ENCODE measurements around the gene TMEM150A.
"Not testable (repeated sequence)": the region's sequence is repeated elsewhere in the genome, so short reads cannot be mapped to it uniquely, and the experiment has no call there.

Gene TMEM150A

GRCh38 chr2:85602476-85603234, at the start of gene TMEM150A:
Gene TMEM150A, minus strand, starts transcription at chr2:85602698. Its CDS starts 750 bp downstream, at chr2:85601948.
- DNase-seq = peak; percentile 56

GRCh38 chr2:85652056-85652455, 49.6 kb upstream of the TMEM150A start:
- no peak for DNase-seq

GRCh38 chr2:85651097-85651496, 48.6 kb upstream of the TMEM150A start:
- DNase-seq = no peak

- no peak for DNase-seq
These were observed 48.0 kb upstream of the TMEM150A start for GRCh38 chr2:85650456-85650855.

- DNase-seq = no peak
These were observed 47.0 kb upstream of the TMEM150A start for GRCh38 chr2:85649201-85650190.

- DNase-seq = no peak
These were observed 46.1 kb upstream of the TMEM150A start for GRCh38 chr2:85648619-85649018.

- DNase-seq = no peak
These were observed 45.5 kb upstream of the TMEM150A start for GRCh38 chr2:85647823-85648526.

GRCh38 chr2:85646166-85646565, 43.7 kb upstream of the TMEM150A start:
- DNase-seq = no peak

GRCh38 chr2:85644909-85645308, 42.4 kb upstream of the TMEM150A start:
- no peak for DNase-seq

GRCh38 chr2:85642725-85643124, 40.2 kb upstream of the TMEM150A start:
- DNase-seq = no peak

GRCh38 chr2:85635636-85636035, 33.1 kb upstream of the TMEM150A start:
- DNase-seq = no peak

GRCh38 chr2:85635011-85635410, 32.5 kb upstream of the TMEM150A start:
- no peak for DNase-seq

GRCh38 chr2:85631316-85631715, 28.8 kb upstream of the TMEM150A start:
- no peak for DNase-seq

- no peak for DNase-seq
These were observed 26.2 kb upstream of the TMEM150A start for GRCh38 chr2:85628658-85629057.

- DNase-seq = no peak
These were observed 21.5 kb upstream of the TMEM150A start for GRCh38 chr2:85623991-85624390.

GRCh38 chr2:85621338-85621737, 18.8 kb upstream of the TMEM150A start:
- no peak for DNase-seq

- DNase-seq = no peak
These were observed 17.1 kb upstream of the TMEM150A start for GRCh38 chr2:85619617-85620016.

GRCh38 chr2:85617723-85618122, 15.2 kb upstream of the TMEM150A start:
- DNase-seq = not testable (repeated sequence)

GRCh38 chr2:85615413-85615728, 12.9 kb upstream of the TMEM150A start:
- DNase-seq = no peak

- not testable (repeated sequence) for DNase-seq
These were observed 12.3 kb upstream of the TMEM150A start for GRCh38 chr2:85614757-85615156.

GRCh38 chr2:85613717-85614515, 11.4 kb upstream of the TMEM150A start:
- no peak for DNase-seq

Data from GF-D8 (cell line).